Sigmoid colon (tissue), 4 donors: ENCODE results near the gene ITPRIPL1.

Source experiments
- EP300 ChIP-seq, 4 donors: sonication (generic); formaldehyde crosslinking; IDR thresholded peaks; one replicate each; pipeline ENCODE4 v1.6.1; 2017; ENCODE audit warnings: antibody characterized with exemption in 4 of 4
- POLR2AphosphoS5 ChIP-seq, 4 donors: sonication (generic); formaldehyde crosslinking; IDR thresholded peaks; one replicate each; pipeline ENCODE4 v1.6.1; 2017; ENCODE audit warnings: antibody characterized with exemption in 4 of 4
- TF ChIP-seq, protein P1 (sequence below), 4 experiments: fragments of 450-650 bp in 3 of 4; fragments of 200-600 bp in 1 of 4; IDR thresholded peaks; one replicate each; pipeline ENCODE4 v1.5.1; 2016 to 2019; ENCODE audit warnings: antibody characterized with exemption in 4 of 4, mild to moderate bottlenecking in 3 of 4, moderate library complexity in 2 of 4

DNA sequence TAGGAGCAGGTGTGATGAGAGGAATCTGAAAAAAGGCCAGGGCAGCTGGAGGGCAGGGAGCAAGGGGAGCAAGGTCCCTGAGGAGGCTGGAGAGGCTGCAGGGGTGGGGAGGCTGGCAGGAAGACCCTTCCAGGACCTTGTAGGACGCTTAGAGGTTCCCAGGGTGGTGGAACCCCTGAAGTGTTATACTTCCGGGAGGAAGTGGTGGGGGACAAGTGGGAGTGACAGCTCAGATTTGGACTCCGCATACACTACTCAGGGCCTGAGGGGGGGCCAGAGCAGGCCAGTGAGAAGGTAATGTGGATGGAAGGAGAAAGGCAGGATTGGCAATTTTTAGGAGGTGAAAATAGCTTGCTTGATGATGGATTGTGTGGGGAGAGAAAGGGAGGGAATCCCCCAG lies 8.6 kb downstream of the ITPRIPL1 start:
- TF ChIP-seq, protein P1, sequence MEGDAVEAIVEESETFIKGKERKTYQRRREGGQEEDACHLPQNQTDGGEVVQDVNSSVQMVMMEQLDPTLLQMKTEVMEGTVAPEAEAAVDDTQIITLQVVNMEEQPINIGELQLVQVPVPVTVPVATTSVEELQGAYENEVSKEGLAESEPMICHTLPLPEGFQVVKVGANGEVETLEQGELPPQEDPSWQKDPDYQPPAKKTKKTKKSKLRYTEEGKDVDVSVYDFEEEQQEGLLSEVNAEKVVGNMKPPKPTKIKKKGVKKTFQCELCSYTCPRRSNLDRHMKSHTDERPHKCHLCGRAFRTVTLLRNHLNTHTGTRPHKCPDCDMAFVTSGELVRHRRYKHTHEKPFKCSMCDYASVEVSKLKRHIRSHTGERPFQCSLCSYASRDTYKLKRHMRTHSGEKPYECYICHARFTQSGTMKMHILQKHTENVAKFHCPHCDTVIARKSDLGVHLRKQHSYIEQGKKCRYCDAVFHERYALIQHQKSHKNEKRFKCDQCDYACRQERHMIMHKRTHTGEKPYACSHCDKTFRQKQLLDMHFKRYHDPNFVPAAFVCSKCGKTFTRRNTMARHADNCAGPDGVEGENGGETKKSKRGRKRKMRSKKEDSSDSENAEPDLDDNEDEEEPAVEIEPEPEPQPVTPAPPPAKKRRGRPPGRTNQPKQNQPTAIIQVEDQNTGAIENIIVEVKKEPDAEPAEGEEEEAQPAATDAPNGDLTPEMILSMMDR (IDR thresholded peaks at IDR 0.05), result no peak
- TF ChIP-seq POLR2AphosphoS5 (IDR thresholded peaks at IDR 0.05), result no peak
- TF ChIP-seq EP300 (IDR thresholded peaks at IDR 0.05), result no peak
